Panc1 (cell line): Measurements from ENCODE around the gene TMEM267. TPM values are rescaled to one million over a fixed set of nuclear protein-coding genes. Genes with fewer than 3 reads are reported as not detected.
"Not testable (repeated sequence)": the region's sequence is repeated elsewhere in the genome, so short reads cannot be mapped to it uniquely, and the experiment has no call there.

Experiments
- ATAC-seq: fragments of 200-7000 bp; cut with Tn5 transposase; 2 replicates; pipeline ENCODE4 v1.9.1; 2020; ENCODE audit warnings: mild to moderate bottlenecking, moderate library complexity
- BruUV-seq: library from RNA; stranded (reverse); fragments of 400-500 nt; replicated peaks from 2 replicates; lab custom pipeline; 2021; lab: Mats Ljungman, UMichigan
- CTCF ChIA-PET: fragments of 300-600 bp; sonication (Branson Sonifier 250); formaldehyde crosslinking; loops from one replicate; lab custom pipeline; 2022; ENCODE audit warnings: antibody characterized with exemption; lab: Charles Lee
- POLR2A ChIA-PET: fragments of 300-600 bp; sonication (Branson Sonifier 250); formaldehyde crosslinking; loops from one replicate; lab custom pipeline; 2022; ENCODE audit warnings: antibody characterized with exemption; lab: Charles Lee
- DNase-seq: peaks from one replicate; pipeline ENCODE4 v3.0.0-alpha.2; 2010; ENCODE audit warnings: low read depth, low spot score
- H3K27ac ChIP-seq: 2 replicates; pipeline ENCODE4 v1.5.1; 2011; ENCODE audit warnings: mild to moderate bottlenecking, low read length, inconsistent platforms
- H3K27me3 ChIP-seq: fragments of 200-500 bp; sonication (Bioruptor generic); 2 replicates; pipeline ENCODE4 v1.6.0; 2014; ENCODE audit warnings: low read length, inconsistent platforms; ENCODE audit not compliant: control insufficient read depth, insufficient read depth
- H3K36me3 ChIP-seq: fragments of 200-500 bp; sonication (Bioruptor generic); 2 replicates; pipeline ENCODE4 v1.5.1; 2014; ENCODE audit warnings: inconsistent platforms, mild to moderate bottlenecking, low read length, moderate library complexity; ENCODE audit not compliant: control insufficient read depth, insufficient read depth
- H3K4me1 ChIP-seq: 2 replicates; pipeline ENCODE4 v1.5.1; 2011; ENCODE audit warnings: inconsistent platforms, mild to moderate bottlenecking, low read length, moderate library complexity; ENCODE audit not compliant: control insufficient read depth, insufficient read depth
- H3K4me3 ChIP-seq, 2 experiments: 2 replicates each; pipeline ENCODE4 v1.5.1; 2011 to 2012; ENCODE audit warnings: low read depth in 2 of 2, low read length in 2 of 2, mild to moderate bottlenecking in 2 of 2, inconsistent platforms in 1 of 2, moderate library complexity in 1 of 2
- H3K9me3 ChIP-seq: fragments of 200-500 bp; sonication (Bioruptor generic); 2 replicates; pipeline ENCODE4 v1.5.1; 2014; ENCODE audit warnings: low read depth, mild to moderate bottlenecking, inconsistent platforms, low read length, moderate library complexity; ENCODE audit not compliant: control insufficient read depth, insufficient read depth
- POLR2AphosphoS5 ChIP-seq: IDR thresholded peaks from 2 replicates; pipeline ENCODE4 v1.6.1; 2012; ENCODE audit warnings: mild to moderate bottlenecking, low read depth, low read length, moderate library complexity
- SIN3A ChIP-seq: IDR thresholded peaks from 2 replicates; pipeline ENCODE4 v1.6.1; 2012; ENCODE audit warnings: low read depth, mild to moderate bottlenecking, low read length, moderate library complexity, borderline replicate concordance; ENCODE audit not compliant: insufficient read depth
- TCF7L2 ChIP-seq: IDR thresholded peaks from 2 replicates; pipeline ENCODE4 v1.6.1; 2011; ENCODE audit warnings: mild to moderate bottlenecking, low read depth, low read length, inconsistent platforms
- in situ Hi-C: cut with HindIII; loops from 2 replicates; pipeline ENCODE4 v1.10.0; 2016; ENCODE audit warnings: low sequenced_read_pairs, low pct_unique_long_range_greater_than_20kb
- intact Hi-C: fragments of 100-400 bp; cut with micrococcal nuclease; formaldehyde crosslinking; loops from one replicate; pipeline ENCODE4 v1.10.0; 2022; ENCODE audit not compliant: unreplicated experiment
- total RNA-seq: library from RNA; stranded (reverse); gene quantifications from one replicate; pipeline ENCODE4 v1.2.1, GENCODE V29; 2021; ENCODE audit not compliant: unreplicated experiment
- TF ChIP-seq, protein P1 (sequence below), 2 experiments: IDR thresholded peaks; 2 replicates each; pipeline ENCODE4 v1.6.1; 2011 to 2012; ENCODE audit warnings: low read depth in 2 of 2, control low read depth in 1 of 2, low read length in 1 of 2, mild to moderate bottlenecking in 1 of 2, moderate library complexity in 1 of 2; ENCODE audit not compliant: insufficient read depth in 1 of 2
- TF ChIP-seq, protein P2 (sequence below): fragments of 450-650 bp; IDR thresholded peaks from 2 replicates; pipeline ENCODE4 v1.5.1; 2017; ENCODE audit warnings: mild to moderate bottlenecking

TMEM267 gene
- total RNA-seq, 1 experiment from 2014 or later, result 22.0 TPM

DNA sequence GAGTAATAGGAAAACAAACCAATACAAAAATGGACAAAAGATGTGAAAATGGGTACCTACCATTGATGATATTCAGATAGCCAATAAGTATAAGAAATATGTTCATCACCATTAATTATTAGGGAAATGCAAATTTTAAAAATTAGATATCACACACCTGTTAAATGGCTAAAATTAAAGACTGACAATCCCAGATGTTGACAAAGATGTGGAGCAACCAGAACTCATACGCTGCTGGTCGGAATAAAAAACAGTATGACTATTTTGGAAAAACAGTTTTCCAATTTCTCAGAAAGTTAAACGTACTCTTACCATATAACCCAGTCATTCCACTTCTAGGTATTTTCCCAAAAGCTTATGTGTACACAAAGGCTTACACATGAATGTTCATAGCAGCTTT is 27.1 kb downstream of the TMEM267 start:
- in situ Hi-C loops, result no loop called here
- POLR2A ChIA-PET, result no interaction called here
- Histone ChIP-seq H3K27me3 (no peaks in the 10 kb centered on the region), H3K9me3 (peaks cover 28% of the 10 kb centered on the region), H3K36me3 (no peaks in the 10 kb centered on the region), H3K27ac (no peak overlapping the region), H3K4me1 (no peaks in the 10 kb centered on the region), H3K4me3 (no peak overlapping the region)
- DNase-seq, result no peak
- BruUV-seq, result no TSS peak
- intact Hi-C loops, result no loop called here
- TF ChIP-seq, protein P1, sequence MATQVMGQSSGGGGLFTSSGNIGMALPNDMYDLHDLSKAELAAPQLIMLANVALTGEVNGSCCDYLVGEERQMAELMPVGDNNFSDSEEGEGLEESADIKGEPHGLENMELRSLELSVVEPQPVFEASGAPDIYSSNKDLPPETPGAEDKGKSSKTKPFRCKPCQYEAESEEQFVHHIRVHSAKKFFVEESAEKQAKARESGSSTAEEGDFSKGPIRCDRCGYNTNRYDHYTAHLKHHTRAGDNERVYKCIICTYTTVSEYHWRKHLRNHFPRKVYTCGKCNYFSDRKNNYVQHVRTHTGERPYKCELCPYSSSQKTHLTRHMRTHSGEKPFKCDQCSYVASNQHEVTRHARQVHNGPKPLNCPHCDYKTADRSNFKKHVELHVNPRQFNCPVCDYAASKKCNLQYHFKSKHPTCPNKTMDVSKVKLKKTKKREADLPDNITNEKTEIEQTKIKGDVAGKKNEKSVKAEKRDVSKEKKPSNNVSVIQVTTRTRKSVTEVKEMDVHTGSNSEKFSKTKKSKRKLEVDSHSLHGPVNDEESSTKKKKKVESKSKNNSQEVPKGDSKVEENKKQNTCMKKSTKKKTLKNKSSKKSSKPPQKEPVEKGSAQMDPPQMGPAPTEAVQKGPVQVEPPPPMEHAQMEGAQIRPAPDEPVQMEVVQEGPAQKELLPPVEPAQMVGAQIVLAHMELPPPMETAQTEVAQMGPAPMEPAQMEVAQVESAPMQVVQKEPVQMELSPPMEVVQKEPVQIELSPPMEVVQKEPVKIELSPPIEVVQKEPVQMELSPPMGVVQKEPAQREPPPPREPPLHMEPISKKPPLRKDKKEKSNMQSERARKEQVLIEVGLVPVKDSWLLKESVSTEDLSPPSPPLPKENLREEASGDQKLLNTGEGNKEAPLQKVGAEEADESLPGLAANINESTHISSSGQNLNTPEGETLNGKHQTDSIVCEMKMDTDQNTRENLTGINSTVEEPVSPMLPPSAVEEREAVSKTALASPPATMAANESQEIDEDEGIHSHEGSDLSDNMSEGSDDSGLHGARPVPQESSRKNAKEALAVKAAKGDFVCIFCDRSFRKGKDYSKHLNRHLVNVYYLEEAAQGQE (IDR thresholded peaks at IDR 0.05; ENCODE audit: insufficient read depth in 1 of 2, low read depth in 2 of 2, low read length in 1 of 2), result no peak
- TF ChIP-seq, protein P2, sequence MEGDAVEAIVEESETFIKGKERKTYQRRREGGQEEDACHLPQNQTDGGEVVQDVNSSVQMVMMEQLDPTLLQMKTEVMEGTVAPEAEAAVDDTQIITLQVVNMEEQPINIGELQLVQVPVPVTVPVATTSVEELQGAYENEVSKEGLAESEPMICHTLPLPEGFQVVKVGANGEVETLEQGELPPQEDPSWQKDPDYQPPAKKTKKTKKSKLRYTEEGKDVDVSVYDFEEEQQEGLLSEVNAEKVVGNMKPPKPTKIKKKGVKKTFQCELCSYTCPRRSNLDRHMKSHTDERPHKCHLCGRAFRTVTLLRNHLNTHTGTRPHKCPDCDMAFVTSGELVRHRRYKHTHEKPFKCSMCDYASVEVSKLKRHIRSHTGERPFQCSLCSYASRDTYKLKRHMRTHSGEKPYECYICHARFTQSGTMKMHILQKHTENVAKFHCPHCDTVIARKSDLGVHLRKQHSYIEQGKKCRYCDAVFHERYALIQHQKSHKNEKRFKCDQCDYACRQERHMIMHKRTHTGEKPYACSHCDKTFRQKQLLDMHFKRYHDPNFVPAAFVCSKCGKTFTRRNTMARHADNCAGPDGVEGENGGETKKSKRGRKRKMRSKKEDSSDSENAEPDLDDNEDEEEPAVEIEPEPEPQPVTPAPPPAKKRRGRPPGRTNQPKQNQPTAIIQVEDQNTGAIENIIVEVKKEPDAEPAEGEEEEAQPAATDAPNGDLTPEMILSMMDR, result no peak
- TF ChIP-seq TCF7L2, result no peak
- CTCF ChIA-PET, result no interaction called here
- no peak for ATAC-seq

DNA sequence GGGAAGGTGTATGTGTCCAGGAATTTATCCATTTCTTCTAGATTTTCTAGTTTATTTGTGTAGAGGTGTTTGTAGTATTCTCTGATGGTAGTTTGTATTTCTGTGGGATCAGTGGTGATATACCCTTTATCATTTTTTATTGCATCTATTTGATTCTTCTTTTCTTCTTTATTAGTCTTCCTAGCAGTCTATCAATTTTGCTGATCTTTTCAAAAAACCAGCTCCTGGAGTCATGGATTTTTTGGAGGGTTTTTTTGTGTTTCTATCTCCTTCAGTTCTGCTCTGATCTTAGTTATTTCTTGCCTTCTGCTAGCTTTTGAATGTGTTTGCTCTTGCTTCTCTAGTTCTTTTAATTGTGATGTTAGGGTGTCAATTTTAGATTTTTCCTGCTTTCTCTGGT is 42.1 kb downstream of the TMEM267 start:
- BruUV-seq, ATAC-seq, DNase-seq, H3K4me1 ChIP-seq, H3K27ac ChIP-seq, POLR2A ChIA-PET, H3K4me3 ChIP-seq, H3K36me3 ChIP-seq, H3K27me3 ChIP-seq, in situ Hi-C loops, intact Hi-C loops, H3K9me3 ChIP-seq, CTCF ChIA-PET: not testable (repeated sequence)

DNA sequence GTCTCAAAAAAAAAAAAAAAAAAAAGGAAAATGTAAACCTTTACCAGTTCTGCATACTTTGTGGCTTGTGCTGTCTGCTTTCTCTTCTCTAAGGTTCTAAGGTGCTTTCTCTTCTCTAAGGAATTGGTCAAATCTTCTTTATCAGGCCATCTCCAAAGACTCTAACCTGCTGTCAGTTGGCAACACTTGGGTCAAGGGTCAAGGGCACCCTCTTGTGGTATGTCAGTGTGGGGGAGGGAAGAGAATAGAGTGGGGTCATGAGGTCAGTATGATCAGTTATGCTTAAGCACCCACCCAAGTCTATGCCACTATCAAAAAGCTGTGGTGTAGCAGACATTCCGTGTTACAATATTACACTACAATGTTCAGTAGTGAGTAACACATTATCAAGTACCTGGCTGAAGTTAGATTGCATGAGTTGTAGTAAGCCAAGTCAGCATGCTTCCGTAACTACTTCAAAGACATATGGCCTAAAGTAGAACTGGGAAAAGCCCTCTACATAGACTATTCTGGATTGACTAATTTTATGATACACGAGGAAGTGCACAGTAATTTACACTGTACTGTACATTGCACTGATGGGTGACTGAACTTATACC is 46.5 kb downstream of the TMEM267 start:
- ChIA-PET CTCF (no interaction called here), POLR2A (no interaction called here)
- no peaks in the 10 kb centered on the region for H3K4me1 ChIP-seq
- no peak overlapping the region for H3K4me3 ChIP-seq
- DNase-seq (no peak), ATAC-seq (no peak; the same call in 1 of the 2 replicates)
- H3K9me3 ChIP-seq, result no peaks in the 10 kb centered on the region
- no peaks in the 10 kb centered on the region for H3K27me3 ChIP-seq
- intact Hi-C loops (no loop called here), in situ Hi-C loops (no loop called here)
- TF ChIP-seq, protein P1 (IDR thresholded peaks at IDR 0.05; ENCODE audit: insufficient read depth in 1 of 2, low read depth in 2 of 2, low read length in 1 of 2), result no peak
- TF ChIP-seq TCF7L2 (no peak), SIN3A (no peak), POLR2AphosphoS5 (no peak)
- TF ChIP-seq, protein P2, result no peak
- BruUV-seq, result no TSS peak
- H3K27ac ChIP-seq, result no peak overlapping the region
- H3K36me3 ChIP-seq, result no peaks in the 10 kb centered on the region
